ENCODE results near the gene CRADD. TPM values are rescaled to one million over a fixed set of nuclear protein-coding genes. Genes with fewer than 3 reads are reported as not detected.
A peak's percentile ranks its signal among the peaks of the same experiment; 100 is the strongest.

CRADD gene
- total RNA-seq, 2 donors from 2014 or later = 56.1 to 94.8 TPM

- Histone ChIP-seq H3K27me3 (no peaks in the 10 kb centered on the region), H3K36me3 (no peaks in the 10 kb centered on the region), H3K4me3 (no peak overlapping the region), H3K27ac (peak overlapping the region; percentile 43 to 65), H3K4me1 (peaks cover 0 to 21% of the 10 kb centered on the region in 2 donors), H3K9me3 (no peaks in the 10 kb centered on the region)
- peak in 1 of 2 donors; percentile 23 for TF ChIP-seq CTCF (IDR thresholded peaks at IDR 0.05)
- no peak for DNase-seq (ENCODE audit: low spot score)
These were observed 90.3 kb downstream of the CRADD start for GRCh38 chr12:93767524-93767863.

- no peaks in the 10 kb centered on the region for H3K36me3 ChIP-seq
- no peak overlapping the region for H3K4me3 ChIP-seq
- peaks cover 0 to 20% of the 10 kb centered on the region in 2 donors for H3K4me1 ChIP-seq
- no peak for DNase-seq (ENCODE audit: low spot score)
- H3K9me3 ChIP-seq = no peaks in the 10 kb centered on the region
- no peak overlapping the region for H3K27ac ChIP-seq
- H3K27me3 ChIP-seq = no peaks in the 10 kb centered on the region
- no peak for TF ChIP-seq CTCF (IDR thresholded peaks at IDR 0.05)
These were observed 95.0 kb downstream of the CRADD start for GRCh38 chr12:93772003-93772700.

- Histone ChIP-seq H3K4me3 (no peak overlapping the region), H3K36me3 (no peaks in the 10 kb centered on the region), H3K9me3 (no peaks in the 10 kb centered on the region), H3K4me1 (peaks cover 0 to 23% of the 10 kb centered on the region in 2 donors), H3K27me3 (no peaks in the 10 kb centered on the region), H3K27ac (no peak overlapping the region)
- no peak for TF ChIP-seq CTCF (IDR thresholded peaks at IDR 0.05)
- no peak for DNase-seq (ENCODE audit: low spot score)
These were observed 96.1 kb downstream of the CRADD start for GRCh38 chr12:93773122-93773871.

- TF ChIP-seq CTCF (IDR thresholded peaks at IDR 0.05) = no peak
- H3K4me3 ChIP-seq = no peak overlapping the region
- DNase-seq (ENCODE audit: low spot score) = no peak
- no peaks in the 10 kb centered on the region for H3K9me3 ChIP-seq
- peaks cover 0 to 48% of the 10 kb centered on the region in 2 donors for H3K4me1 ChIP-seq
- no peaks in the 10 kb centered on the region for H3K27me3 ChIP-seq
- H3K36me3 ChIP-seq = no peaks in the 10 kb centered on the region
- peak overlapping the region; percentile 79 to 94 for H3K27ac ChIP-seq
These were observed 99.4 kb downstream of the CRADD start for GRCh38 chr12:93776581-93777018.

GRCh38 chr12:93777254-93777653 lies 100.1 kb downstream of the CRADD start:
- Histone ChIP-seq H3K9me3 (no peaks in the 10 kb centered on the region), H3K36me3 (no peaks in the 10 kb centered on the region), H3K27me3 (no peaks in the 10 kb centered on the region), H3K4me3 (no peak overlapping the region), H3K27ac (peak overlapping the region; percentile 79 to 94), H3K4me1 (peaks cover 0 to 48% of the 10 kb centered on the region in 2 donors)
- no peak for TF ChIP-seq CTCF (IDR thresholded peaks at IDR 0.05)
- DNase-seq (ENCODE audit: low spot score) = no peak
